Liver (tissue), 3 donors: ENCODE results near the gene HPRT1.

Experiments used
- CTCF ChIP-seq: fragments of 150-350 bp; IDR thresholded peaks from 2 replicates; pipeline ENCODE4 v1.5.1; 2017; ENCODE audit warnings: improper control_type of control experiment, low read depth, low read length; ENCODE audit not compliant: missing input control
- EGR1 ChIP-seq, 2 donors: IDR thresholded peaks; 2 replicates each; pipeline ENCODE4 v1.6.1; 2016 to 2018; ENCODE audit warnings: antibody characterized with exemption in 2 of 2, low read depth in 2 of 2
- JUND ChIP-seq, 2 donors: IDR thresholded peaks; 2 replicates each; pipeline ENCODE4 v1.6.1; 2016; ENCODE audit warnings: antibody characterized with exemption in 2 of 2
- RAD21 ChIP-seq, 2 donors: IDR thresholded peaks; 2 replicates each; pipeline ENCODE4 v1.6.1; 2016; ENCODE audit warnings: antibody characterized with exemption in 2 of 2, mild to moderate bottlenecking in 2 of 2
- TAF1 ChIP-seq: conservative IDR thresholded peaks from 2 replicates; pipeline ENCODE4 v1.6.1; 2016; ENCODE audit warnings: antibody characterized with exemption, mild to moderate bottlenecking
- YY1 ChIP-seq: IDR thresholded peaks from 2 replicates; pipeline ENCODE4 v1.6.1; 2016; ENCODE audit warnings: antibody characterized with exemption, mild to moderate bottlenecking
- TF ChIP-seq, protein P1 (sequence below): IDR thresholded peaks from 2 replicates; pipeline ENCODE4 v1.6.1; 2016; ENCODE audit warnings: antibody characterized with exemption
- TF ChIP-seq, protein P2 (sequence below): IDR thresholded peaks from 2 replicates; pipeline ENCODE4 v1.6.1; 2016; ENCODE audit warnings: antibody characterized with exemption
- TF ChIP-seq, protein P3 (sequence below): IDR thresholded peaks from 2 replicates; pipeline ENCODE4 v1.6.1; 2016; ENCODE audit warnings: antibody characterized with exemption, mild to moderate bottlenecking
- donor health status: healthy.
- donor health status: healthy.

- no peak for TF ChIP-seq YY1
- TF ChIP-seq, protein P1, sequence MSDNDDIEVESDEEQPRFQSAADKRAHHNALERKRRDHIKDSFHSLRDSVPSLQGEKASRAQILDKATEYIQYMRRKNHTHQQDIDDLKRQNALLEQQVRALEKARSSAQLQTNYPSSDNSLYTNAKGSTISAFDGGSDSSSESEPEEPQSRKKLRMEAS, result no peak
- no peak for TF ChIP-seq RAD21 (IDR thresholded peaks at IDR 0.05)
- no peak for TF ChIP-seq JUND (IDR thresholded peaks at IDR 0.05)
- TF ChIP-seq, protein P2, sequence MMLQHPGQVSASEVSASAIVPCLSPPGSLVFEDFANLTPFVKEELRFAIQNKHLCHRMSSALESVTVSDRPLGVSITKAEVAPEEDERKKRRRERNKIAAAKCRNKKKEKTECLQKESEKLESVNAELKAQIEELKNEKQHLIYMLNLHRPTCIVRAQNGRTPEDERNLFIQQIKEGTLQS, result no peak
- TF ChIP-seq CTCF, result no peak
- TF ChIP-seq, protein P3, sequence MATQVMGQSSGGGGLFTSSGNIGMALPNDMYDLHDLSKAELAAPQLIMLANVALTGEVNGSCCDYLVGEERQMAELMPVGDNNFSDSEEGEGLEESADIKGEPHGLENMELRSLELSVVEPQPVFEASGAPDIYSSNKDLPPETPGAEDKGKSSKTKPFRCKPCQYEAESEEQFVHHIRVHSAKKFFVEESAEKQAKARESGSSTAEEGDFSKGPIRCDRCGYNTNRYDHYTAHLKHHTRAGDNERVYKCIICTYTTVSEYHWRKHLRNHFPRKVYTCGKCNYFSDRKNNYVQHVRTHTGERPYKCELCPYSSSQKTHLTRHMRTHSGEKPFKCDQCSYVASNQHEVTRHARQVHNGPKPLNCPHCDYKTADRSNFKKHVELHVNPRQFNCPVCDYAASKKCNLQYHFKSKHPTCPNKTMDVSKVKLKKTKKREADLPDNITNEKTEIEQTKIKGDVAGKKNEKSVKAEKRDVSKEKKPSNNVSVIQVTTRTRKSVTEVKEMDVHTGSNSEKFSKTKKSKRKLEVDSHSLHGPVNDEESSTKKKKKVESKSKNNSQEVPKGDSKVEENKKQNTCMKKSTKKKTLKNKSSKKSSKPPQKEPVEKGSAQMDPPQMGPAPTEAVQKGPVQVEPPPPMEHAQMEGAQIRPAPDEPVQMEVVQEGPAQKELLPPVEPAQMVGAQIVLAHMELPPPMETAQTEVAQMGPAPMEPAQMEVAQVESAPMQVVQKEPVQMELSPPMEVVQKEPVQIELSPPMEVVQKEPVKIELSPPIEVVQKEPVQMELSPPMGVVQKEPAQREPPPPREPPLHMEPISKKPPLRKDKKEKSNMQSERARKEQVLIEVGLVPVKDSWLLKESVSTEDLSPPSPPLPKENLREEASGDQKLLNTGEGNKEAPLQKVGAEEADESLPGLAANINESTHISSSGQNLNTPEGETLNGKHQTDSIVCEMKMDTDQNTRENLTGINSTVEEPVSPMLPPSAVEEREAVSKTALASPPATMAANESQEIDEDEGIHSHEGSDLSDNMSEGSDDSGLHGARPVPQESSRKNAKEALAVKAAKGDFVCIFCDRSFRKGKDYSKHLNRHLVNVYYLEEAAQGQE, result no peak
- no peak for TF ChIP-seq TAF1
- no peak for TF ChIP-seq EGR1 (IDR thresholded peaks at IDR 0.05; ENCODE audit: low read depth in 2 of 2)
These were observed 81.9 kb downstream of the HPRT1 start for GRCh38 chrX:134541906-134542305.
